Endothelial cell (in vitro differentiated cells): ENCODE results near the gene DGUOK. TPM values are rescaled to one million over a fixed set of nuclear protein-coding genes. Genes with fewer than 3 reads are reported as not detected.

ENCODE experiments used
- DNase-seq: peaks from one replicate; pipeline ENCODE4 v3.0.0; 2021; ENCODE audit warnings: low spot score
- H3K27ac Mint-ChIP-seq: one replicate; pipeline ENCODE4 v1.8.0; 2021; ENCODE audit warnings: mixed read lengths, inconsistent platforms; ENCODE audit not compliant: unreplicated experiment
- H3K27me3 Mint-ChIP-seq: one replicate; pipeline ENCODE4 v1.8.0; 2021; ENCODE audit warnings: mild to moderate bottlenecking, moderate library complexity, mixed read lengths, inconsistent platforms; ENCODE audit not compliant: unreplicated experiment
- H3K36me3 Mint-ChIP-seq: one replicate; pipeline ENCODE4 v1.8.0; 2021; ENCODE audit warnings: mild to moderate bottlenecking, low read depth, mixed read lengths, inconsistent platforms; ENCODE audit not compliant: unreplicated experiment
- H3K4me1 Mint-ChIP-seq: one replicate; pipeline ENCODE4 v1.8.0; 2021; ENCODE audit warnings: mild to moderate bottlenecking, mixed read lengths, inconsistent platforms; ENCODE audit not compliant: unreplicated experiment
- H3K4me3 Mint-ChIP-seq: one replicate; pipeline ENCODE4 v1.8.0; 2021; ENCODE audit warnings: mild to moderate bottlenecking, mixed read lengths, inconsistent platforms; ENCODE audit not compliant: unreplicated experiment
- H3K9me3 Mint-ChIP-seq: one replicate; pipeline ENCODE4 v1.8.0; 2021; ENCODE audit warnings: mixed read lengths, inconsistent platforms; ENCODE audit not compliant: unreplicated experiment
- total RNA-seq: library from RNA; stranded (reverse); fragmentation: NEBNext Ultra II Directional; extraction: Animal tissue kit (Norgen Biotek cat#: 25700); gene quantifications from one replicate; pipeline ENCODE4 v1.2.1, GENCODE V29; 2021; ENCODE audit not compliant: unreplicated experiment
- TF ChIP-seq, protein P1 (sequence below): fragments of 200-600 bp; sonication (generic); IDR thresholded peaks from one replicate; pipeline ENCODE4 v1.5.0; 2021; ENCODE audit warnings: antibody characterized with exemption; ENCODE audit not compliant: unreplicated experiment

The DGUOK gene
- total RNA-seq, 1 donor from 2014 or later = 68.3 TPM

- no peak for DNase-seq
- TF ChIP-seq, protein P1, sequence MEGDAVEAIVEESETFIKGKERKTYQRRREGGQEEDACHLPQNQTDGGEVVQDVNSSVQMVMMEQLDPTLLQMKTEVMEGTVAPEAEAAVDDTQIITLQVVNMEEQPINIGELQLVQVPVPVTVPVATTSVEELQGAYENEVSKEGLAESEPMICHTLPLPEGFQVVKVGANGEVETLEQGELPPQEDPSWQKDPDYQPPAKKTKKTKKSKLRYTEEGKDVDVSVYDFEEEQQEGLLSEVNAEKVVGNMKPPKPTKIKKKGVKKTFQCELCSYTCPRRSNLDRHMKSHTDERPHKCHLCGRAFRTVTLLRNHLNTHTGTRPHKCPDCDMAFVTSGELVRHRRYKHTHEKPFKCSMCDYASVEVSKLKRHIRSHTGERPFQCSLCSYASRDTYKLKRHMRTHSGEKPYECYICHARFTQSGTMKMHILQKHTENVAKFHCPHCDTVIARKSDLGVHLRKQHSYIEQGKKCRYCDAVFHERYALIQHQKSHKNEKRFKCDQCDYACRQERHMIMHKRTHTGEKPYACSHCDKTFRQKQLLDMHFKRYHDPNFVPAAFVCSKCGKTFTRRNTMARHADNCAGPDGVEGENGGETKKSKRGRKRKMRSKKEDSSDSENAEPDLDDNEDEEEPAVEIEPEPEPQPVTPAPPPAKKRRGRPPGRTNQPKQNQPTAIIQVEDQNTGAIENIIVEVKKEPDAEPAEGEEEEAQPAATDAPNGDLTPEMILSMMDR = no peak
- peaks cover 2% of the 10 kb centered on the region for H3K36me3 Mint-ChIP-seq
- H3K4me1 Mint-ChIP-seq = peaks cover 43% of the 10 kb centered on the region
- H3K27ac Mint-ChIP-seq = no peak overlapping the region
- H3K9me3 Mint-ChIP-seq = no peaks in the 10 kb centered on the region
- peaks cover 4% of the 10 kb centered on the region for H3K27me3 Mint-ChIP-seq
- H3K4me3 Mint-ChIP-seq = no peak overlapping the region
These were observed 81.0 kb downstream of the DGUOK start for GRCh38 chr2:74007711-74008110.

Other genes with a start within 250 kb of the DGUOK start
- gene TPRKB, start 189.5 kb upstream of the DGUOK start, total RNA-seq = 33.3 TPM
- gene DUSP11, start 146.8 kb upstream of the DGUOK start, total RNA-seq = 32.4 TPM
- gene C2orf78, start 142.7 kb upstream of the DGUOK start, total RNA-seq = not detected
- gene STAMBP, start 97.9 kb upstream of the DGUOK start, total RNA-seq = 29.2 TPM
- gene ACTG2, start 33.9 kb upstream of the DGUOK start, total RNA-seq = 8.3 TPM
- 23.0 TPM for gene TET3, start 58.0 kb downstream of the DGUOK start, total RNA-seq
- gene BOLA3, start 221.0 kb downstream of the DGUOK start, total RNA-seq = 19.0 TPM